SK-N-SH treated with all-trans-retinoic acid at 6 μM for 48 hours (cell line): Measurements from ENCODE around the gene KREMEN1.

Source experiments
- ATAC-seq: fragments of 200-7000 bp; cut with Tn5 transposase; 3 replicates; pipeline ENCODE4 v1.9.1; 2020; ENCODE audit warnings: mild to moderate bottlenecking, moderate library complexity
- ARNTL ChIP-seq: fragments of 450-650 bp; formaldehyde crosslinking; IDR thresholded peaks from 2 replicates; pipeline ENCODE4 v1.5.0; 2020; ENCODE audit warnings: low read depth, mild to moderate bottlenecking, moderate library complexity, borderline replicate concordance
- BACH2 ChIP-seq: fragments of 250-450 bp; sonication (Bioruptor Pico); IDR thresholded peaks from 2 replicates; pipeline ENCODE4 v1.9.0; 2021; ENCODE audit warnings: mild to moderate bottlenecking, borderline replicate concordance
- CSDC2 ChIP-seq: fragments of 250-450 bp; sonication (Bioruptor Pico); IDR thresholded peaks from 2 replicates; pipeline ENCODE4 v1.5.0; 2020; ENCODE audit warnings: mild to moderate bottlenecking, moderate library complexity
- ESRRG ChIP-seq: fragments of 250-450 bp; sonication (Bioruptor Pico); IDR thresholded peaks from 2 replicates; pipeline ENCODE4 v1.6.1; 2021; ENCODE audit warnings: mild to moderate bottlenecking
- ISL1 ChIP-seq: fragments of 250-450 bp; sonication (Bioruptor Pico); IDR thresholded peaks from 2 replicates; pipeline ENCODE4 v2.1.2; 2022; ENCODE audit warnings: mild to moderate bottlenecking, moderate library complexity
- OSR1 ChIP-seq: fragments of 250-450 bp; sonication (Bioruptor Pico); IDR thresholded peaks from 2 replicates; pipeline ENCODE4 v1.8.0; 2022; ENCODE audit warnings: moderate library complexity, mild to moderate bottlenecking, inconsistent platforms
- PATZ1 ChIP-seq: fragments of 250-450 bp; sonication (Bioruptor Pico); IDR thresholded peaks from 2 replicates; pipeline ENCODE4 v1.8.0; 2020; ENCODE audit warnings: mild to moderate bottlenecking, moderate library complexity, borderline replicate concordance
- PPARA ChIP-seq: fragments of 250-450 bp; sonication (Bioruptor Pico); IDR thresholded peaks from 2 replicates; pipeline ENCODE4 v1.5.0; 2020; ENCODE audit warnings: mild to moderate bottlenecking, borderline replicate concordance
- RARB ChIP-seq: fragments of 250-450 bp; sonication (Bioruptor Pico); IDR thresholded peaks from 2 replicates; pipeline ENCODE4 v1.8.0; 2021; ENCODE audit warnings: mild to moderate bottlenecking, moderate library complexity
- SNAI2 ChIP-seq: fragments of 250-450 bp; sonication (Bioruptor Pico); IDR thresholded peaks from 2 replicates; pipeline ENCODE4 v1.5.0; 2020; ENCODE audit warnings: mild to moderate bottlenecking, moderate library complexity
- TCF4 ChIP-seq: fragments of 250-450 bp; sonication (Bioruptor Pico); IDR thresholded peaks from 2 replicates; pipeline ENCODE4 v1.8.0; 2021; ENCODE audit warnings: mild to moderate bottlenecking, moderate library complexity, borderline replicate concordance
- TOX ChIP-seq: fragments of 250-450 bp; sonication (Bioruptor Pico); IDR thresholded peaks from 2 replicates; pipeline ENCODE4 v1.8.0; 2021; ENCODE audit warnings: mild to moderate bottlenecking, moderate library complexity, borderline replicate concordance
- ZC3H10 ChIP-seq: fragments of 250-450 bp; sonication (Bioruptor Pico); IDR thresholded peaks from 2 replicates; pipeline ENCODE4 v1.5.1; 2021; ENCODE audit warnings: mild to moderate bottlenecking, moderate library complexity
- ZFP3 ChIP-seq: fragments of 250-450 bp; sonication (Bioruptor Pico); IDR thresholded peaks from 2 replicates; pipeline ENCODE4 v1.5.0; 2020; ENCODE audit warnings: mild to moderate bottlenecking, moderate library complexity
- ZFP30 ChIP-seq: fragments of 450-650 bp; formaldehyde crosslinking; IDR thresholded peaks from 2 replicates; pipeline ENCODE4 v1.5.0; 2022; ENCODE audit warnings: mild to moderate bottlenecking, moderate library complexity
- ZNF70 ChIP-seq: fragments of 450-650 bp; formaldehyde crosslinking; IDR thresholded peaks from 2 replicates; pipeline ENCODE4 v1.5.0; 2020; ENCODE audit warnings: mild to moderate bottlenecking, moderate library complexity
- ZNF8 ChIP-seq: fragments of 450-650 bp; formaldehyde crosslinking; IDR thresholded peaks from 2 replicates; pipeline ENCODE4 v1.5.0; 2020; ENCODE audit warnings: mild to moderate bottlenecking, moderate library complexity
- TF ChIP-seq, protein P1 (sequence below): fragments of 250-450 bp; sonication (Bioruptor Pico); IDR thresholded peaks from 2 replicates; pipeline ENCODE4 v1.5.1; 2020; ENCODE audit warnings: low read depth, mild to moderate bottlenecking, moderate library complexity
- TF ChIP-seq, protein P2 (sequence below): fragments of 250-450 bp; sonication (Bioruptor Pico); IDR thresholded peaks from 2 replicates; pipeline ENCODE4 v1.8.0; 2021; ENCODE audit warnings: low read depth, mild to moderate bottlenecking, moderate library complexity, borderline replicate concordance
- TF ChIP-seq, protein P3 (sequence below): fragments of 250-450 bp; sonication (Bioruptor Pico); IDR thresholded peaks from 2 replicates; pipeline ENCODE4 v1.5.1; 2021; ENCODE audit warnings: mild to moderate bottlenecking, moderate library complexity
- TF ChIP-seq, protein P4 (sequence below): fragments of 250-450 bp; sonication (Bioruptor Pico); IDR thresholded peaks from 2 replicates; pipeline ENCODE4 v1.5.0; 2020; ENCODE audit warnings: mild to moderate bottlenecking, moderate library complexity

Gene KREMEN1

GRCh38 chr22:29096736-29097669, 24.2 kb downstream of the KREMEN1 start:
- no peak for TF ChIP-seq ARNTL
- no peak for ATAC-seq

DNA sequence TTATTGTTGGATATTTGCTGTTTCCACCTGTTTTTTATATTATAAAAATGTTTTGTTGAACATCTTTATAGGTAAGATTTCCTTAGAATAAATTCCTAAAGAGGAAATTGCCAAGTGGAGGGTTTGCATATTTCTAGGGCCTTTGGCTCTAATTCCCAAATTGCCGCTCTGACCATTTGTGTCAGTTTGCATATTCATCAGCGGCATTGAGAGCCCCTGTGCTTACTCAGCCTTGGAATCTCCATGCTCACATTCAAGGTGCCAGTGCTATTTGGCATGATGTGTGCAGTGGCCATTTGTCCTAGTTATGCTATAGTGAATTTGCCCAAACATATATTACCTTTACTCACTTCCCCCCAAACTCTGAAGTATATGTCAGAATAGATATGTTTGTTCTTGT, 25.5 kb downstream of the KREMEN1 start:
- no peak for ATAC-seq
- TF ChIP-seq ESRRG (CRISPR knock-in tag) (no peak), TCF4 (no peak), RARB (CRISPR knock-in tag) (no peak), PATZ1 (CRISPR knock-in tag) (no peak), ZNF8 (CRISPR knock-in tag) (no peak), SNAI2 (CRISPR knock-in tag) (no peak), ZFP30 (CRISPR knock-in tag) (no peak), ISL1 (no peak), ARNTL (no peak), PPARA (CRISPR knock-in tag) (no peak), ZC3H10 (CRISPR knock-in tag) (no peak), ZFP3 (CRISPR knock-in tag) (no peak), TOX (CRISPR knock-in tag) (no peak), BACH2 (no peak), CSDC2 (CRISPR knock-in tag) (no peak)
- TF ChIP-seq, protein P1, sequence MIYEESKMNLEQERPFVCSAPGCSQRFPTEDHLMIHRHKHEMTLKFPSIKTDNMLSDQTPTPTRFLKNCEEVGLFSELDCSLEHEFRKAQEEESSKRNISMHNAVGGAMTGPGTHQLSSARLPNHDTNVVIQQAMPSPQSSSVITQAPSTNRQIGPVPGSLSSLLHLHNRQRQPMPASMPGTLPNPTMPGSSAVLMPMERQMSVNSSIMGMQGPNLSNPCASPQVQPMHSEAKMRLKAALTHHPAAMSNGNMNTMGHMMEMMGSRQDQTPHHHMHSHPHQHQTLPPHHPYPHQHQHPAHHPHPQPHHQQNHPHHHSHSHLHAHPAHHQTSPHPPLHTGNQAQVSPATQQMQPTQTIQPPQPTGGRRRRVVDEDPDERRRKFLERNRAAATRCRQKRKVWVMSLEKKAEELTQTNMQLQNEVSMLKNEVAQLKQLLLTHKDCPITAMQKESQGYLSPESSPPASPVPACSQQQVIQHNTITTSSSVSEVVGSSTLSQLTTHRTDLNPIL (CRISPR knock-in tag) = no peak
- TF ChIP-seq, protein P2, sequence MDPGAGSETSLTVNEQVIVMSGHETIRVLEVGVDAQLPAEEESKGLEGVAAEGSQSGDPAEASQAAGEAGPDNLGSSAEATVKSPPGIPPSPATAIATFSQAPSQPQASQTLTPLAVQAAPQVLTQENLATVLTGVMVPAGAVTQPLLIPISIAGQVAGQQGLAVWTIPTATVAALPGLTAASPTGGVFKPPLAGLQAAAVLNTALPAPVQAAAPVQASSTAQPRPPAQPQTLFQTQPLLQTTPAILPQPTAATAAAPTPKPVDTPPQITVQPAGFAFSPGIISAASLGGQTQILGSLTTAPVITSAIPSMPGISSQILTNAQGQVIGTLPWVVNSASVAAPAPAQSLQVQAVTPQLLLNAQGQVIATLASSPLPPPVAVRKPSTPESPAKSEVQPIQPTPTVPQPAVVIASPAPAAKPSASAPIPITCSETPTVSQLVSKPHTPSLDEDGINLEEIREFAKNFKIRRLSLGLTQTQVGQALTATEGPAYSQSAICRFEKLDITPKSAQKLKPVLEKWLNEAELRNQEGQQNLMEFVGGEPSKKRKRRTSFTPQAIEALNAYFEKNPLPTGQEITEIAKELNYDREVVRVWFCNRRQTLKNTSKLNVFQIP (CRISPR knock-in tag) = no peak
- TF ChIP-seq, protein P3, sequence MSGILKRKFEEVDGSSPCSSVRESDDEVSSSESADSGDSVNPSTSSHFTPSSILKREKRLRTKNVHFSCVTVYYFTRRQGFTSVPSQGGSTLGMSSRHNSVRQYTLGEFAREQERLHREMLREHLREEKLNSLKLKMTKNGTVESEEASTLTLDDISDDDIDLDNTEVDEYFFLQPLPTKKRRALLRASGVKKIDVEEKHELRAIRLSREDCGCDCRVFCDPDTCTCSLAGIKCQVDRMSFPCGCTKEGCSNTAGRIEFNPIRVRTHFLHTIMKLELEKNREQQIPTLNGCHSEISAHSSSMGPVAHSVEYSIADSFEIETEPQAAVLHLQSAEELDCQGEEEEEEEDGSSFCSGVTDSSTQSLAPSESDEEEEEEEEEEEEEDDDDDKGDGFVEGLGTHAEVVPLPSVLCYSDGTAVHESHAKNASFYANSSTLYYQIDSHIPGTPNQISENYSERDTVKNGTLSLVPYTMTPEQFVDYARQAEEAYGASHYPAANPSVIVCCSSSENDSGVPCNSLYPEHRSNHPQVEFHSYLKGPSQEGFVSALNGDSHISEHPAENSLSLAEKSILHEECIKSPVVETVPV (CRISPR knock-in tag) = no peak
- TF ChIP-seq, protein P4, sequence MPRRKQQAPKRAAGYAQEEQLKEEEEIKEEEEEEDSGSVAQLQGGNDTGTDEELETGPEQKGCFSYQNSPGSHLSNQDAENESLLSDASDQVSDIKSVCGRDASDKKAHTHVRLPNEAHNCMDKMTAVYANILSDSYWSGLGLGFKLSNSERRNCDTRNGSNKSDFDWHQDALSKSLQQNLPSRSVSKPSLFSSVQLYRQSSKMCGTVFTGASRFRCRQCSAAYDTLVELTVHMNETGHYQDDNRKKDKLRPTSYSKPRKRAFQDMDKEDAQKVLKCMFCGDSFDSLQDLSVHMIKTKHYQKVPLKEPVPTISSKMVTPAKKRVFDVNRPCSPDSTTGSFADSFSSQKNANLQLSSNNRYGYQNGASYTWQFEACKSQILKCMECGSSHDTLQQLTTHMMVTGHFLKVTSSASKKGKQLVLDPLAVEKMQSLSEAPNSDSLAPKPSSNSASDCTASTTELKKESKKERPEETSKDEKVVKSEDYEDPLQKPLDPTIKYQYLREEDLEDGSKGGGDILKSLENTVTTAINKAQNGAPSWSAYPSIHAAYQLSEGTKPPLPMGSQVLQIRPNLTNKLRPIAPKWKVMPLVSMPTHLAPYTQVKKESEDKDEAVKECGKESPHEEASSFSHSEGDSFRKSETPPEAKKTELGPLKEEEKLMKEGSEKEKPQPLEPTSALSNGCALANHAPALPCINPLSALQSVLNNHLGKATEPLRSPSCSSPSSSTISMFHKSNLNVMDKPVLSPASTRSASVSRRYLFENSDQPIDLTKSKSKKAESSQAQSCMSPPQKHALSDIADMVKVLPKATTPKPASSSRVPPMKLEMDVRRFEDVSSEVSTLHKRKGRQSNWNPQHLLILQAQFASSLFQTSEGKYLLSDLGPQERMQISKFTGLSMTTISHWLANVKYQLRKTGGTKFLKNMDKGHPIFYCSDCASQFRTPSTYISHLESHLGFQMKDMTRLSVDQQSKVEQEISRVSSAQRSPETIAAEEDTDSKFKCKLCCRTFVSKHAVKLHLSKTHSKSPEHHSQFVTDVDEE (CRISPR knock-in tag) = no peak

- TF ChIP-seq ZC3H10 (CRISPR knock-in tag) = no peak
- TF ChIP-seq ESRRG (CRISPR knock-in tag) = no peak
- no peak for TF ChIP-seq CSDC2 (CRISPR knock-in tag)
- no peak for TF ChIP-seq ISL1
- no peak for TF ChIP-seq OSR1 (CRISPR knock-in tag)
- no peak for TF ChIP-seq ARNTL
- no peak for TF ChIP-seq ZNF70 (CRISPR knock-in tag)
- no peak for TF ChIP-seq PATZ1 (CRISPR knock-in tag)
- TF ChIP-seq, protein P1 (CRISPR knock-in tag) = no peak
- TF ChIP-seq ZNF8 (CRISPR knock-in tag) = no peak
Measured at GRCh38 chr22:29102300-29102699, 29.5 kb downstream of the KREMEN1 start.

More at GRCh38 chr22:29102300-29102699, 29.5 kb downstream of the KREMEN1 start:
- ATAC-seq = no peak
